ENCODE results near the gene AREL1.

AREL1 gene

DNA sequence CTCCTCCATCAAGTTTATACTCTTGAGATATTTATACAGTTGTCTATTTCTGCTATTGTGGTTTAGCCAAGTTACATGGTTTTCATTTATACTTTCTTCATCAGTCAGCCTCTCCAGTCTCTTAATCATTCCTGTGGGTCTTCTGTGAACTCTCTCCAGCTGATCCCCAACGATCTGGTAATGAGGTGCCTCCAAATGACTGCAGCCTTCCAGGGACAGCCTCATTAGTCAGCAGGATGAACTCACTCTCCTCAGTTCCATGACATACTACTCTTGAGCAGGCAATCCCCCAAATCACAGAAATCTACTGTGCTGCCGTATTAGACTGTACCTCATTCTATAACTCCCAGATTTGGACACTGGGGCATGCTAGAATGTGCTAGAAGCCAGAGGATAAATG, 15.3 kb downstream of the AREL1 start:
- no peak for DNase-seq (ENCODE audit: low spot score)

DNA sequence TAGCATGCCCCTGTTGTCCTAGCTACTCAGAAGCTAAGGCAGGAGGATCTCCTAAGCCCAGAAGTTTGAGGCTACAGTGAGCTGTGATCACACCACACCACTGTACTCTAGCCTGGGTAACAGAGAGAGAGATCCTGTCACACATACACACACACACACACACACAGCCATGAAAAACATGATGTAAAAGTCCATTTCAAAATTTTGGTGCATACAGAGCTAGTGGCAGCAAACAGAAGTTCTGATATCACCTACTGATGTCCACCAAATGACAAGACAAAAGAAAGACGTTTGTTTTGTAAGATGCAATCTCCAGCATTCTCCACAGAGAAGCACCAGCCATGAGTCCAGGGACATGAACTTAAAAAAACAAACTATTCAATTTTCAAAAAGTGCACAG, 15.9 kb downstream of the AREL1 start:
- no peak for DNase-seq (ENCODE audit: low spot score)

DNA sequence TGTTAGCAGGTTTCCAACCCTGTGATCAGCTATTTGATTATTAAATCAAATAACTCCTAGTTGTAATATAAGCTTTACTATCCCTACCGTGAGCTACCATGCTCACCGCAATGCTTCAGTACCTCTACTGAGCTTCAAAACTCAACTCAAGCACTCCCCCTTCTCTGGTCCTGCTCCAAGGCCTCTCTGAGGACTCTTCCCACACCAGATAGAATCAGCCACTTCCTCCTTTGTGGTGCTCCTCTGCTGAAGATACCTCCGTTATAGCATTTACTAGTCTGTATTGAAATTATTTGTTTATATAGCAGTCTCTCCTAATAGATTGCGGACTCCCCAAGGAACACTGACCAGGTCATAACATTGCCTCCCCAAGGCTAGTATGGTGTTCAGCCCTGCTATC, 17.5 kb downstream of the AREL1 start:
- no peak for DNase-seq (ENCODE audit: low spot score)

DNA sequence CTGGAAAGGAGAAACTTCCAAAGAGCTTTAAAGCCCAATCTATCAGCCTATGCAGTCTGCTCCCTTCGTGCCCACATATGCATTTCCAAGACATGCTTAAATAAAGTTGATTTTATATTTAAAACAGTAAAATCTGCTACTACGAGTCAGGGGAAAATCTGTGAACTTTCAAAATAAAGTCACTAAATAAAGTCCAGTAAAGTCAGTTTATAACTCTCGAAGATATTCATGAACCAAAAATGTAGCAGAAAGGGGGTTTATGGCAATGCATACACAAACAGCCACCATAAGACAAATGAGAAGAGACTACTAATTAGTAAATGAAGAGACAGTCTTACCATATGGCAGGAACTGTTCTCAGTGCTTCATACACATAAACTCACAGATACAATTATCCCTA, 19.7 kb downstream of the AREL1 start:
- DNase-seq (ENCODE audit: low spot score) = no peak

DNA sequence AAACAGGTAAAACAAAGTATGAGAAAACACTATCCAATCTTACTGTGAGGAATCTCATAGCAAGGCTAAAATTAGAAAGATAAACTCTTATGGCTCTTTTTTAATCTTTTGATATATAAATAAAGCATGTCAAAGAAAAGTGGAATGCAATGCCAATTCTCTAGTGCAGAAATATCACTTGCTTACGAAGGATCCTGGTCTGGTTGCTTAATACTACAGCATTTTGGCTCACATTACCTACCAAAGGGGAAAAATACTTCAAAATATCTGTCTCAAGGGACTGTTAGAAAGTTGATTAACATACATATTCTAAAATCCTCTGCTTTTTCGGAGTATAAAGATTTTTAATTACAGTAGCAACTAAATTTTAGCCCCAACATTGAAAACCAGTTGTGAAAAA, 21.4 kb downstream of the AREL1 start:
- DNase-seq (ENCODE audit: low spot score) = no peak

DNA sequence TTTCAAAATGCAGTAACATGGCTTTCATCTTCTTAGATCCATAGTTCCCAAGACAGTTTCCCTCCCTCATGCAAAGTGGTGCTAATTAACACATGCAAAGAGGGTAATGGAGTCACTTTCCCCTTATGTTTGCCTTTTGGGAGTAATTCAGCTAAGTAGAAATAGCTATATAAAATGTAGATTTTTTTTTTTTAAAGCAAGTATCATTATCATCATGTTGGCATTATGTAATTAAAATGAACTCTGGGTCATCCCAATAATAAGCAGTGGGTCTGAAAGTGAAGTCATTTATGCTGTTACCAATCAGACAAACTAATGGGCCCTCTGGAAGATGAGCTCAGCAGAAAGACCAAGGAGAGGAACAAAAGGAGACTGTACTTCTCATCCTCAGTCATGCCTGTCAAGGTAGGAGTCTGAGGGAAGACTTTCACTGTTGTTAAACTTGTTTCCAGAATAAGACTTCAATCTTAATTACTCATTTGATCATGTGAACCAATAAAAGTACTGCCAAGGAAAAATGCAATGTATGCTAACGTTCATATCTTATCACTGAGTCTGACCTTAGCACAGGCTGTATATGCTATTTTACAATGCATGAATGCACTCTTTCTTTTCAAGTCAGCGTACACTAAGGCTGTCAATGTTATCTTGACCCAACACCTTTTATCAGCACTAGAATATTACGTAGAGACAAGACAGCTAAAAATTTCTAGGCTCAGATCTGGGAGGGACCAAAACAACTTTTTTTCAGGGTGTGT, 26.8 kb downstream of the AREL1 start:
- no peak for DNase-seq (ENCODE audit: low spot score)

DNA sequence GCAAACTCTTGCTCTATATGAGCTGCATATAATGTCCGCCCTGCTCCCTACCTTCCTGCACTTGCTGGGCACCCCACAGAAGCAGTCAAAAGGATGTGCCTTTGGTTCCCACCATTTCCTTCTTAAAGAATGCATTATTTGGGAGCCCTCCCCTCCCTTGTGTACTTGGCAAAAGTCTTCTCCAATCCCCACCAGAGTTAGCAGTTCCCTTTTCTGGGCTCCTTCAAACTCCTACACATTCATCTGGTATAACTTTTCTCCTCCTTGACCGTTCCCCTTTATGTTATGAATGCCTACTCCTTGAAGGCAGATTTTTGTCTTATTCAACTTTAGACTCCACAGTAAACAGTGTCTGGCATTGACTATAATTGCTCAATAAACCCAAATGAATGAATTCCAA, 27.8 kb downstream of the AREL1 start:
- no peak for DNase-seq (ENCODE audit: low spot score)

DNA sequence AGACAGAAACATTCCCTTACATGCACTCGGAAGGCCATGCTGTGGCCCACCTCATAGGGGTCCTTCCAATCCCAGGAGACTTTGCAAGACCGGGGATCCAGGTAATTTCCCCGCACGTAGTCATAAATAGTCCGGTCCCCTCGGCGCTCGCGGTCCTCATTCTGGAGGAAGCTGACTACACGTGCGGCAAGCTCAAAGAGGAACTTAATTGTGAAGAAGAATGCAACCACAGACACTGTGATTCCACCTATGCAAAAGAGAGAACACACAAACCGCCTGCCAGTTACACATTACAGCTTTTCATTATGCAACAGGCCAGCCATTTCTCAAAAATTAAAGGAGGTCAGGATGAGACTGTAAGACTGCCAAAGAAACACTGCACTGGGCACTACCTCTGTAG, 28.4 kb downstream of the AREL1 start:
- DNase-seq (ENCODE audit: low spot score) = no peak

DNA sequence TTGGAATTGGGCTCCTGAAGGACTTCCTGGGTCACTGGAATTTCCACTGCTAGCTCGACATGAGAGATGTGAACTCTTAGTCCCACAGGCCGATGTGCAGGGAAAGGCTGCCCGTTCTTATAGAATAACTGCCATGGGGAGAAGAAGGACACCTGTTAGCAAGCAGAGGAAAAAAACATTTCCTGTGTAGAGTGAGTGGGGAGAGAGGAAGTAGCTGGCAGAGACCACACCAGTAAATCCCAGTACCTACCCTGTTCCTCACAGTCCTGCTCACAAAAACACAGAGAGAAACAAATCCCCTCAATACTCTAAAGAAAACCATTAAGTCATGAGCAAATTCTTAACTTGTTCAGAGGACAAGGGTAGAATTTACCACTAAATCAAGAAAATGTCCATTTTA, 29.5 kb downstream of the AREL1 start:
- DNase-seq (ENCODE audit: low spot score) = no peak

DNA sequence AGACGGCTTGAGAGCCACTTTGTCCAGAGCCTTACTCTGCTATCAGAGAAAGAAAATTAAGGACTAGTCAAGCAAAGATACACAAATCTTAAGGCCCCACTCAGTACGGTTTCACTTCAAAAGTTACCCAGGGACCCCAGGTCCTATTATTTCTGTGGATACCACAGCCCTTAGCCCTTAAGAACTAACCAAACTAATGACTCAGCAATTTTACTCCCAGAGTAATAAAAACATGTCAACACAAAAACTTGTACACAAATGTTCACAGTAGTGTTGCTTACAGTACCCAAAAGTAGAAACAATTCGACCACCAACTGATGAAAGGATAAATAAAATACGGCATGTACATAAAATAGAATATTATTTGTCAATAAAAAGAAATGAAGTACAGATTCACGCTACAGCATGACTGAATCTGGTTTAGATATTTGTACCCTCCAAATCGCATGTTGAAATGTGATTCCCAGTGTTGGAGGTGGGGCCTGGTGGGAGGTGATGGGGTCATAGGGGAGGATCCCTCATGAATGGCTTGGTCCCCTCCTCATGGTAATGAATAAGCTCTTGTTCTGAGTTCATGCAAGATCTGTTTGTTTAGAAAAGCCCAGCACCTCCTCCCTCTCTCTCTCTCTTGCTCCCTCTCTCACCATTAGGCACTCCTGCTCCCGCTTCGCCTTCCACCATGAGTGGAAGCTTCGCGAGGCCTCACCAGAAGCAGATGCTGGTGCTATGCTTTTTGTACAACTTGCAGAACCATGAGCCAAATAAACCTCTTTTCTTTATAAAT, 30.5 kb downstream of the AREL1 start:
- peak; percentile 86 for DNase-seq (ENCODE audit: low spot score)

DNA sequence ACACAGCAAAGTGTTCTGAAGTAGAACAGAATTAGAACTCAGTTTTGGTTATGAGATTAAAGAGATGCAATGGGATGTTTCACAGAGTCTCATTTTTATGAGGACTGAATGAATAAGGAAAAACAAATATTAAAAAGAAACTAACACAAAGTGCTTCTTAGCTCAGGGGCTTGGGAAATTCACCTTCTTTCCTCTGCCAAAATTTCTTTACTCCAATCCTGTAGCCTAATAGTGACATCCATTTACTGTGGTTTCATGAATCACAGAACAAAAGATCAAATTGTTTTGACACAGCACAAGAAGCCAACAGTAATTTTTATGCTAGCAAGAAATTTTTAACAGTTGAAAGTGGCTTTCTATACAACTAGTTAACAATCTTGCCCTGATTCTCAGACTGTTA, 37.7 kb downstream of the AREL1 start:
- no peak for DNase-seq (ENCODE audit: low spot score)

DNA sequence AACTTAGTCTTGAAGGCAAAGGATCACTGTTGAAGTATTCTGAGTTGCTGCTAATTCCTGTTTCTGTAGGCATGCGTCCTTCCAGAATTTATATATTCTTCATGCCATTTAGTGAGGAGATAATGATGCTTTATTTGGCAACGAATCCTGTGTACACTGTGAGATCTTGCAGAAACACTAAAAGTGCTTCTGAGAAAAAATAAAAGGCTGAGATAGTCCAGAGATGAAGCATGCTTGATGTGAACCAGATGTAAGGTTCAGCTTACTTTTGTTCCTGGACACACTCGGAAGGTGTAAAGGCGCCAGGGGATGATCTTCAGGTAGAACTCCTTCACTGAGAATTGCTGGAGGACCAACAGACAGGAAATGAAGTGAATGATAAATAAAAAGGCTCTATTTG, 39.1 kb downstream of the AREL1 start:
- no peak for DNase-seq (ENCODE audit: low spot score)

DNA sequence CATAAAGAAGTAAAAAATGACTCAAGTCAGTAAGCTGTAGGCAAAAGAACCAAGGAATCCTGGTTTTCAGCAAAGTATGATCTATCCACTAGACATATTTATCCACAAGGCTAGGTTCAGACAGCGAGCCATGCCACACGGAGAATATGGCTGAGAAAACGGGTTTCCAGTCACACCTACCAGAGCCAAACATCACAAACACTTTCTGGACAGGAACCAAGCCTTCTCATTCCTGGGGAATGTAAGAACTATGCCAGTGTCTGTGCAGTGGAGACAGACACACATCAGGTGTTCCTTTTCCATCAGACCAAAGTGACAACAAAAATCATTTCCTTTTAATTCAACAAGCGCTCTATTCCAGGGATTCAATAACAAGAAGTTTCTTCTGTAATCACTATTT, 41.1 kb downstream of the AREL1 start:
- no peak for DNase-seq (ENCODE audit: low spot score)

DNA sequence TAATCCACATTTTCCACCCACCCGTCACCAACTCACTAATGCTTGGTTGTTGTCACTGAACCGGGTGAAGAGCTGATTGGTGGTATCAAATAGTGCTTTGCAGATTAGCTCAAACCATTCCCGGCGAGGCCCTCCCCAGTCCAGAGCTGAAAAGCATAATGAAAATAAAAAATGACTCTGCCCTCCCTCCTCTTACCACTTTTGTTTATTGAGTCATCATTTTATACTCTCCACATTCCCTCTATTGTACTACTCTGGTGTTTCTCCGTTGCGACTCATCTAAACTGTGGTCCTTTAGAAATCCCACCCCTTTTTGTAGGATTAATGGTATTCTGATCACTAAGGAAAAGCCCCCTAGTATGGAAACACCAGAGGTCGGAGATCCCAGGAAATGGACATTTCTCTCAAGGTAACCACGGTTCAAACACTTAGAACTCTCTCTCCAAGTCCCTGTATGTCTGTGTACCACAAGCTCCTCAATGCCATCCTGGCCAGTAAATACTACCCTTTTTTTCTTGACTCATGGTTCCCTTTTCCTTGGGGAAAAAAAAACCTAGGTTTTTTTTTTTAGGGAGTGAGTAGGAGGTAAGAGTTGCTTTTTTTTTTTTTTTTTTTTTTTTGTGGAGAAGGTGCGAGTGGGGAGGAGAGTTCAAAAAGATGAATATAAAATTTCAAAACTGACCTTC, 42.0 kb downstream of the AREL1 start:
- DNase-seq (ENCODE audit: low spot score) = no peak

DNA sequence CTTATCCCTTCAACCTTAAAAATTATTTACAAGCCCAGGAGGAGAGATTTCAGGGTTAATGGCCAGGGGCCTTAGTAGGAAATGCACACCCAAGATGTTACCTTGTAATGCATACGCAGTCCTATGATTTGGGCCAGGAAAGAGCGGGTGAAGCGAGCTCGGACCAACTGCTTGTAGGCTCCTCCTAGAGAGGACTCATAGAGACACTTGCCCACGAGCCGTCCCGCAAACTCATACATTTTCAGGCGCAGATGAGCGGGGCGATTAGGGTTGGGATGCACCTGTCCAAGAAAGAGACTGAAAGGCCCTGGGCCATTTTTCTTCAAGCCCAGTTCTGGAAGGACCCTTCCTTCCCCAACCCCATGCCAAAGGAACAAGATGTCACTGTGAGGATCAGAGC, 43.0 kb downstream of the AREL1 start:
- no peak for DNase-seq (ENCODE audit: low spot score)

DNA sequence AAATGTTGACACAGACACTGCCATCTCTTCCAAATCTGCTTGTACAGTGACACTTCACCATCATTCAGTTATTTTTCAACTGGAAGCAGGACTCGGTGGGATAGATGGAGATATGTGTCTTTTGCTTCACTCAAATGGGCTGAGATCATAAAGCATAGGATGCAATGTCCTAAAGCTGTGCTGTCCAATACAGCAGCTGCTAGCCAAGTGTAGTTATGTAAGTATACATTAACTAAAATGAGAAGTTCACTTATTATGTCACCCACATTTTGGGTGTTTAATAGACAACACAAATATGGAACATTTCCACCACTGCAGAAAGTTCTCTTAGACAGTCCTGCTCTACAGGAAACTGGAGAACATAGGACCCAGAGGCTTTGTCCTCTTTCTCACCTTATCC, 43.6 kb downstream of the AREL1 start:
- no peak for DNase-seq (ENCODE audit: low spot score)

DNA sequence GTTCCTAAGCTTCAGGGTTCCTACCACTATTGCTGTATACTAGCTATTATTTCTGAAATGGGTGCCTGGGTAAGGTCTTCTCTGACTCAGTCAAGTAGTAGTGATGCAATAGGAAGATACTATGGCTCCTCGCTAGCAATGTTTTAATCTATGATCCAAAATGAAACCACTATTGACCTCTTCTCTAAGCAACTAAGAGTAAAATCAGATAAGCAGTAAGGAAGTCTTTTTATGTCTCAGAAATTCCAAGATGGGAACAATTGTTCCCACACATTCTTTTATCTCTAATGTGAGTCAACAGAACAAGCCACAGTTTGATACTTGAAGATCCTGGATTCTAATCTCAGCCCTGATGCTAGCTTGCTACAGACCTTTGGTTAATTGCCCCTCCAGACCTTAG, 45.1 kb downstream of the AREL1 start:
- DNase-seq (ENCODE audit: low spot score) = no peak

DNA sequence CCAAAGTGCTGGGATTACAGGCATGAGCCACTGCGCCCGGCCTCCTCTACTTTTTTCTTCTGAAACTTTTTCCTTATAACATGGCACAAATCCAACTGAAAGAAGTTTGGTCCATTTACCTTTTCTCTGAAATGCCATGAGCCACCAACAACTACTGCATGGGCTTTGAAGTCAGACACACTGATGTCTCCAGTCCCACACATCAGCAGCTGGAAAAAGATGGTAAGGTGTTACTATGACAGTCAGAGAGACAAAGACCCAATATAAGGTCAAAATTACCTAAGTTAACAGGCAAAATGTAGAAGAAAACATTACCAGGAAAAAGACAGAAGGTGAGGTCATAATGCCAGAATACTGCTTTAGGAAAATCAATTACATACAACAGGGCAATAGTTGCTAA, 48.2 kb downstream of the AREL1 start:
- no peak for DNase-seq (ENCODE audit: low spot score)

DNA sequence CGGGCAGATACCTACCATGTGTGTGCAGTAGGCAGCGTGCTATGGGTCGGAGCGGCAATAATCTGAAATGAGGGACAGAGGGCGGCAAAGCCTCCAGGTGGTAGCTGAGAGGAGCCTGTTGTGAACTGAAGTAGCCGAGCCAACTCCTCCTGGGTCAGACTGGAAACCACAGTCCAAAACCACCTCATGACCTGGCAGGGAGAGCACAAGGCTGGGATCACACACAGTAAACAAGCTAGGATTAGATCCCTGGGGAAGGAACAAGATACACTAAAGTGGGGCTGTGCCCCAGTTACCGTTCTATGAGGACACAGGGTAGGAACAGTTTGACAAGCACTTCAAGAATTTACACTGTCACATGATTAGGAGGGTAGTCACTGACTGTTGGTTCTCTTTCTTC, 49.0 kb downstream of the AREL1 start:
- no peak for DNase-seq (ENCODE audit: low spot score)

DNA sequence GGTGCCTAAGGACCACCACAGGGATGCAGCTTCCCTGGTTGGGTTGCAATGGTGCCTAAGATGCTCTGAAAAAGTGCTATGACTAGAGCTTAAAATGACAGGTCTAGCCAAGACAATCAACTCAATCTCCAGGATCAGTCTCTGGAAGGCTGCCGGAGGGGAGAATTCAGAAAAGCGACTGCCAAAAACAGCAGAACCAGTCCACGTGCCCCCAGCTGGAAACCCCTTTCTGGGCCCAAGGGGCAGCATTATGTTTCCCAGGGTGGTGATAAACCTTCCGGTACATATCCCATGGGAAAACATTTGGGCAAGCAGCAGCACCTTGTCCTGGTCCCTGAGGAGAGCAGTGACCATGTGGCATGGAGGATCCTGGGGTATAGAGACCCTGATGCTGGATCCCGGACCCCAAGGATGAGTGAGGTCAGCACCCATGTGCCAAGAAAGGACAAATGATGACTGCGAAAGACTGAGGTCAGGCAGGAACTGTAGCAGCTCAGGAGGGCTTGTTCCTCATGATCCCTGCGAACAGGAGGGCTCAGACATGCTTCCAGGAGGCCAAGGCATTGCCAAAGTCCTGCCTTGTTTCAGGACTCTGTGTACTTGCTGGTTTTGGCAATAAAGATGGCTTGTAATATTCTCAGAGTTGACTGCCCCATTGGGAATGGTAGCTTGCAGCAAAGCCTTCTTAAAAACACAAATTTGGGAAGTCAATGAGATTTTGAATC, 51.0 kb downstream of the AREL1 start:
- no peak for DNase-seq (ENCODE audit: low spot score)

DNA sequence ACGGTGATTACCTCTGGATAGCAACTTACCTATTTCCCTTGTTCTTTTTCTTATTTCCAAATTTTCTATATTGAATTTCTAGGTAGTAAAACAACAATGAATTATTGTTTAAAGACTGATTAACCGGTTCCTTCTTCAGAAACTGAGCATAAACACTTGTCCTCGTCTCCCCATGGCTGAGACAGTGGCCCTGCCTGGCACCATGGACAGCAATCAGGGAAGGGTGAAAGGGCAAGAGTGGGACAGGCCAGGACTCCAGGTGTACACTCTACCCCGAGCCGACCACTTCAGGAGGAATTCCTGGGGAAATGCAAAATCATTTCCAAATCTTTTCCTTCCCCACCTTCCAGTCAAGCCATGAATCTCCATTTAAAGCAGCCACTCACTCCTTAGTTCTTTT, 52.0 kb downstream of the AREL1 start:
- no peak for DNase-seq (ENCODE audit: low spot score)

DNA sequence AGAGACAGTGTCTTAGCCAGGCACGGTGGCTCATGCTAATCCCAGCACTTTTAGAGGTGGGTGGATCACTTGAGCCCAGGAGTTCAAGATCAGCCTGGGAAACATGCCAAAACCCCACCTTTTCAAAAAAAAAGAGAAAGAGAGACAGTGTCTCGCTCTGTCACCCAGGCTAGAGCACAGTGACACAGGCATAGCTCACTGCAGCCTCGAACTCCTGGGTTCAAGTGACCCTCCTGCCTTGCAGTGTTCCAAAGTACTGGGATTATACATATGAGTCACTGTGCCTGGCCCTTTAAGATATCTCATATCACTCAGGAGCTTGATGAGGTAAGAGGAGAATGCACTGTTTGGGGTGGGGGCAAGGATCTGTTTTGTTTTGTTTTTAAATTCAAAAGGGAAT, 52.7 kb downstream of the AREL1 start:
- no peak for DNase-seq (ENCODE audit: low spot score)

Data from globus pallidus (tissue), 1 donor.